GM19397 (cell line): ENCODE measurements around the gene UBR3.
"Not testable (repeated sequence)": the region's sequence is repeated elsewhere in the genome, so short reads cannot be mapped to it uniquely, and the experiment has no call there.

Source experiments
- ATAC-seq: cut with Tn5 transposase; IDR thresholded peaks from one replicate; pipeline ENCODE4 v1.9.1; 2021; ENCODE audit warnings: mild to moderate bottlenecking, moderate library complexity; ENCODE audit not compliant: unreplicated experiment

The UBR3 gene

DNA sequence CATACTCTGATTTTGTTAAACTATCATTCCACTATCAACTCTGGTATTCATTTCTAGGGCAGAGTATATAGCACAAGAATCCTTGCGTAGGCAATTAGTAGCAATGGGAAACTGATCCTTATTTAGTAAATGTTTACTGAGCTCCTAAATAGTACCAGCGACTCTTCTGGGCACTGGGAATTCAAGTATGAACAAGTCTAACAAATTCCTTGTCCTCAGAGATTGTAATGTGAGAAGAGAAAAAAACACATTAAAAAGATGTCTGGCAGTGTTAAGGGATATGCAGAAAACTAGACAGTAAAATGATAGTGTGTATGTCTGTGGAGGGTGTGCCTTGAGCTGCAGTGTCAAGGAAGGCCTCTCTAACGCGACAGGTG is 3.3 kb upstream of the UBR3 start:
- no peak for ATAC-seq

- peak; percentile 67 for ATAC-seq
Measured at GRCh38 chr2:169824373-169825333, 2.6 kb upstream of the UBR3 start, which contains the start of gene METTL5. METTL5 (minus strand) TSS chr2:169824905; CDS start chr2:169824597, 308 bp downstream.

GRCh38 chr2:169828141-169828811 is 1.0 kb downstream of the UBR3 start:
- peak; percentile 4 for ATAC-seq

GRCh38 chr2:169834401-169834800 is 7.1 kb downstream of the UBR3 start:
- no peak for ATAC-seq

DNA sequence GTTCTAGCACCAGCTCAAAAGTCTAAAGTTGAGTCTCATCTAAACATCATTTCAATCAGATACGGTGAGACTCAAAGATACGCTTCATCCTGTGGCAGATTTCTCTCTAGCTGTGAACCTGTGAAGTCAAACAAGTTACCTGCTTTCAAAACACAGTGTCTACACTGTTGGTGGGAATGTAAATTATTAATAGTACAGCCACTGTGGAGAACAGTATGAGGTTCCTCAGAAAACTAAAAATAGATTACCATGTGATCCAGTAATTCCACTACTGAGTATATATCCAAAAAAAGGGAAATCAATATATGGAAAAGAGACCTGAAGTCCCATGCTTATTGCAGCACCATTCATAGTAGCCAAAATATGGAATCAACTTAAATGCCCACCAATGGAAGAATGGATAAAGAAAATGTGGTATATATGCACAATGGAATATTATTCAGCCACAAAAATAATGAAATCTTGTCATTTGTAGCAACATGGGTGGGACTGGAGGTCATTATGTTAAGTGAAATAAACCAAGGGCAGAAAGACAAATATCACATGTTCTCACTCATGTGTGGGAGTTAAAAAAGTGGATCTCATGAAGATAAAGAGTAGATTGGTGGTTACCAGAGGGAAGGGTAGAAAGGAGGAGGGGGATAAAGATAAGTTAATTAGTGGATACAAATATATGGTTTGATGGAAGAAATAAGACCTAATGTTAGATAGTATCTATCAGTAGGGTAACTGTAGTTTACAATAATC is 11.7 kb downstream of the UBR3 start:
- no peak for ATAC-seq

- no peak for ATAC-seq
Measured at GRCh38 chr2:169839954-169840746, 12.9 kb downstream of the UBR3 start.

DNA sequence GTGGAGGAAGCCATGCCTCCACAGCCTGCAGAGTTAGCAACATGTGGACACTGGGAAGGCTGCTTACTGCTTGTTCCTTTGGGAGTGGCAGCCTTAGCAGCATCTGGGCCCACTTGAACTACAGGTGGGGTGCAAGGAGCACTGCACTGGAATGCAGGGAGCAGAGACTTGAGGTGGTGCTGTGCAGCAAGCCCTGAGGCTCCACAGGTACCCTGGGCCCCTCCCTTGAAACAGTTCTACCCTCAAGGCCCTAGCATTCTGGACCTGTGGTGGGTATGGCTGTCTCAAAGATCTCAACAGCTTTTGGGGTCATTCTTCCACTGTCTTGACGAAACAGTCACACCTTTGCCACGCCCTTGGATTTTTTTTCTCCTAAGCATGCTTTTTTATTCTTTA is 13.5 kb downstream of the UBR3 start:
- no peak for ATAC-seq

- not testable (repeated sequence) for ATAC-seq
Measured at GRCh38 chr2:169841625-169842024, 14.4 kb downstream of the UBR3 start.

- ATAC-seq, result no peak
Measured at GRCh38 chr2:169845016-169845415, 17.8 kb downstream of the UBR3 start.

DNA sequence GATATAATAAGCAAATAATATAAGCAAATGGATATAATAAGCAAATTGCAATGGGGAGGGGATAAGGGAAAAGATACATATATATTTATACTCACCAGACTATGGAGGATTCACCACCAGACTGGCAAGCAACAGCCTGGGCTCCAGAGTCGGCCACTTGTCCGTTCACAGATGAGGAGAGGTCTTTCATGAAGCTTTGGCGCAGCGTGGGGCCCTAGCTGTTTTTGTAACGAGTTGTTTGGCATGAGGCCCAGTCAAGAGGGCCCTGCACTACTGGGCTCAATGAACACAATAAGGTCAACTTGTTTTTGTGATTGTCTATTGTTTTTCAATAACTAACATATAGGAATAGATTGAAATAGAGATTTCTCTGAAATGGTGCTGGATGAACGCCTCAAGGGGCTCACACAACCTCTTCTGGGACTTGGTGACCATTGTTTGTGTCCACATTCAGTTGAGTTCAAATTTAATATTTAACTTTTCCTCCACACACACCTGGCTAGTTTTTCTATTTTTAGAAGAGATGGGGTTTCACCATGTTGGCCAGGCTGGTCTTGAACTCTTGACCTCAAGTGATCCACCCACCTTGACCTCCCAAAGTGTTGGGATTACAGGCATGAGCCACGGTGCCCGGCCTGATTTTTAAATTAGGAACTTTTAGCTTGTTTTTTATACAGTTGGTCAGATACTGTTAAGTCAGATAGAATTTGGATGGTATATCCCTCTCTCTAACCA is 21.9 kb downstream of the UBR3 start:
- ATAC-seq, result not testable (repeated sequence)

DNA sequence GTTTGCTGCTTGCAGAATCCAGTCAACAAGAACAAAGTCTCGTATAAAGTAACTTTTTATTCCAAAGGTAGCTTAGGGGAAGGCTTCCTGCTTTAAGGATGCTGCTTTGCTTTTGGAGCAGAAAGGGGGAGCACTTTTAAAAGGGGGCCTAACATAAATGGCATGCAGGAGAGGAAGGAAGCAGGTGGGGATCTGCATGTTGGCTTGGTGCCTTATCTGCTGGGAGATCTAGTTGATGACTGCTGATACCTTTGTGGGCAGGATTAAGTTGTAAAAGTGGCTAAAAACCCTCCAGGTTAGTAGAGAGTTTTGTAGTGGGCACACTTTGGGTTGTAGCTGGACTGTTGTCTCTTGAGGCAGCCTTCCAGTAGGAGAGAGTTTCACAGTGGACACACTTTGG is 22.5 kb downstream of the UBR3 start:
- ATAC-seq, result no peak

- no peak for ATAC-seq
Measured at GRCh38 chr2:169853041-169853668, 25.9 kb downstream of the UBR3 start.

DNA sequence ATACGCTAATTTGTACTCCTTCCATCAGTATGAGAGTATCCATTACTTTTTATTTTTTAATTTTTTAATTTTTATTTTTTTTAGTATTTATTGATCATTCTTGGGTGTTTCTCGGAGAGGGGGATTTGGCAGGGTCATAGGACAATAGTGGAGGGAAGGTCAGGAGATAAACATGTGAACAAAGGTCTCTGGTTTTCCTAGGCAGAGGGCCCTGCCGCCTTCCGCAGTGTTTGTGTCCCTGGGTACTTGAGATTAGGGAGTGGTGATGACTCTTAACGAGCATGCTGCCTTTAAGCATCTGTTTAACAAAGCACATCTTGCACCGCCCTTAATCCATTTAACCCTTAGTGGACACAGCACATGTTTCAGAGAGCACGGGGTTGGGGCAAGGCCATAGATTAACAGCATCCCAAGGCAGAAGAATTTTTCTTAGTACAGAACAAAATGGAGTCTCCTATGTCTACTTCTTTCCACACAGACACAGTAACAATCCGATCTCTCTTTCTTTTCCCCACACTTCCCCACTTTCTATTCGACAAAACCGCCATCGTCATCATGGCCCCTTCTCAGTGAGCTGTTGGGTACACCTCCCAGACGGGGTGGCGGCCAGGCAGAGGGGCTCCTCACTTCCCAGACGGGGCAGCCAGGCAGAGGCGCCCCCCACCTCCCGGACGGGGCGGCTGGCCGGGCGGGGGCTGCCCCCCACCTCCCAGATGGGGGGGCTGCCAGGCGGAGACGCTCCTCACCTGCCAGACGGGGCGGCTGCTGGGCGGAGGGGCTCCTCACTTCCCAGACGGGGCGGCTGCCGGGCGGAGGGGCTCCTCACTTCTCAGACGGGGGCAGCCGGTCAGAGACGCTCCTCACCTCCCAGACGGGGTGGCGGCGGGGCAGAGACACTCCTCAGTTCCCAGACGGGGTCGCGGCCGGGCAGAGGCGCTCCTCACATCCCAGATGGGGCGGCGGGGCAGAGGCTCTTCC is 28.3 kb downstream of the UBR3 start:
- not testable (repeated sequence) for ATAC-seq

- no peak for ATAC-seq
Measured at GRCh38 chr2:169859423-169859822, 32.2 kb downstream of the UBR3 start.

DNA sequence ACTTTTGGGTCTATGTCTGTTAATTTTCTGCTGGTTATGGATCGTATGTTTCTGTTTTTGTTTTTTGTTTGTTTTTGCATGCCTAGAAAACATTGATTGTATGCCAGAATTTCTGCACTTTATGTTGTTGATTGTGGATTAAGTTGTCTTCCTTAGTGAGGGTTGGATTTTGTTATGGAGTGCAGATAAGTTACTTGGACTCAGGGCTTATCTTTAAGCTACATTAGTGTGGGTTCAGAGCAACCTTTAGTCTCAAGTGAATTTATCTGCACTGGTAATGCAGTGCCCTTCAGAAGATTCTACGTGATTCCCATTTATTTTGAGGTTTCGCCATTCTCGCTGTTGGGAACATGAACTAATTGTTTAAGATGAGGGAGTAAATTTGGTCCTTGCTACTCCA is 32.9 kb downstream of the UBR3 start:
- no peak for ATAC-seq

DNA sequence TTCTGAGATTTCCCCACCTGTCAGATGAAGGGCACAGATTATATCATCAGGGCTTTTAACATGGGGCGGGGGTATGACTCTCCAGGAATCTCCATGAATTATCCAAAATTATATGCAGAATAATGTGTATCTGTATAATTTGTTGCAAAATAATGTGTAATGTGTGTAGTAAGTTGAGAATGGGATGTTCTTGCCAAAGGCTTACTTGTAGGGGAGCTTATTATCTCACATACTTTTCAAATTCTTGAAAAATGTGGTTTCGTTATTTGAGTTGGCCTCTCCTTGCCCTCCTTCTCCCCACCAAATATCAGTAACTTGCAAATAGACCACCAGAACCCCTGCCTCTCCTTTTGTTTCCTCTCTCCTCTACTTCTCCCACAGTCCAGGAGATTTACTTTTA is 35.6 kb downstream of the UBR3 start:
- ATAC-seq, result no peak

DNA sequence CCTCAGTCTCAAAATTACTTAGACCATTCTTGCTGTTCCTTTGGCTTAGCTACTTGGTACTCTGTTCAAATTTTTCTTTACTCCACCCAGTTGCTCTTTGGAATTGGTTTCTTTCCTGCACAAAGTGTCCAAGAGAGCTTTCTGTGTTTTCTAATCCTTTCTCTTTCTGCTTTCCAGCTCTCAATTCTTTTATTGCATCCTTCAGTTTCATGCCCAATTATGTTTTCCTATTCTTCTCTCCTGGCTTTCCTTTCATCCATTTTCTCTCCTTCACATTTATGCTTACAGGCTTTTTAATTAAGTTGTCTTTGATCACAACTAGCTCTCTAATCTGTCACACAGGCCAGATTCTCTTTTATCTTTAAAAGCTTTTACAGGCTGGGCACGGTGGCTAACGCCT is 38.2 kb downstream of the UBR3 start:
- no peak for ATAC-seq

DNA sequence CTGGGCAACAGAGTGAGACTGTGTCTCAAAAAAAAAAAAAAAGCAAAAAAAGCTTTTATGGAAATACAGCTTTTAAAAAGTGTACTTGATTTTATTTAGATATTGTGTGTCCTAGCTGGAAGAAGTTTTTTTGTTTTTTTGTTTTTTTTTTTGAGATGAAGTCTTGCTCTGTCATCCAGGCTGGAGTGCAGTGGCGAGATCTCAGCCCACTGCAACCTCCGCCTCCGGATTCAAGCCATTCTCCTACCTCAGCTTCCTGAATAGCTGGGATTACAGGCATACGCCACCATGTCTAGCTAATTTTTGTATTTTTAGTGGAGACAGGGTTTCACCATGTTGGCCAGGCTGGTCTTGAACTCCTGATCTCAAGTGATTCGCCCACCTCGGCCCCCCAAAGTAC is 39.0 kb downstream of the UBR3 start:
- not testable (repeated sequence) for ATAC-seq
